ENCODE measurements around the gene SLC19A1. TPM values are rescaled to one million over a fixed set of nuclear protein-coding genes. Genes with fewer than 3 reads are reported as not detected.

The SLC19A1 gene
- polyA plus RNA-seq, 1 of the 3 experiments (the other 2 are of a cell fraction): 15.0 TPM

DNA sequence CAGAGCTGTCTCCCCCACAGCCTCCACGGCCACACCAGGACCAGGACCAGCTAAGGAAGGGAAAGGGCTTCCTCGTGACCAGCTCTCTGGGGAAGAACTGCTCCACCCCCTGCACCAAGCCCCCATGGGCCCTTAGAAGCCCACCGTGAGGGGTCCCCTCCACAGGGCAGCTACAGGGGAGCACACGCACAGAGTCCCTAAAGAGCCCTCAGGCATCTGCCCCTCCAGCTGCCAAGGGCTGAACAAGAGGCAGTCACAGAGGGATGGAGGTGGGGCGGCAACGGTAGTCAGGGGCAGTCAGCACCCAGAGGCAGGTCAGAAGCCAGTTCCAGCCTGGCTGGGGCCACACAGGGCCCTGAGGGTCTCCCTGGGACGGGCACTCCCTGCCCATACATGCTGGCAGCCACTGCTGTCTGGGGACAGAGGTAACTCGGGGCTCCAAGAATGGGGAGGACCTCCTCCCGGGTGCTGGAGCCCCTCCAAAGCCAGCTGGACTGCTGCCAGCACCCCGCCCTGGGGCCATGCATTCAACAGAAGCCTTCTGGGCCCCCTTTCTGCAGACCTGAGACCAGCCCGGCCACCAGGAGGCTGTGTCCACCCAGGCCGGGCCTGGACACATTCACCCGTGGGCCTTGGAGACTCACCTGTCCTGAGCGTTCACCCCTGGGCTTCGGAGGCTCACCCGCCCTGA is 18.7 kb downstream of the SLC19A1 start:
- TF ChIP-seq SIN3A (IDR thresholded peaks at IDR 0.05; ENCODE audit: borderline replicate concordance, low read depth, low read length): no peak
- TF ChIP-seq, protein P1, sequence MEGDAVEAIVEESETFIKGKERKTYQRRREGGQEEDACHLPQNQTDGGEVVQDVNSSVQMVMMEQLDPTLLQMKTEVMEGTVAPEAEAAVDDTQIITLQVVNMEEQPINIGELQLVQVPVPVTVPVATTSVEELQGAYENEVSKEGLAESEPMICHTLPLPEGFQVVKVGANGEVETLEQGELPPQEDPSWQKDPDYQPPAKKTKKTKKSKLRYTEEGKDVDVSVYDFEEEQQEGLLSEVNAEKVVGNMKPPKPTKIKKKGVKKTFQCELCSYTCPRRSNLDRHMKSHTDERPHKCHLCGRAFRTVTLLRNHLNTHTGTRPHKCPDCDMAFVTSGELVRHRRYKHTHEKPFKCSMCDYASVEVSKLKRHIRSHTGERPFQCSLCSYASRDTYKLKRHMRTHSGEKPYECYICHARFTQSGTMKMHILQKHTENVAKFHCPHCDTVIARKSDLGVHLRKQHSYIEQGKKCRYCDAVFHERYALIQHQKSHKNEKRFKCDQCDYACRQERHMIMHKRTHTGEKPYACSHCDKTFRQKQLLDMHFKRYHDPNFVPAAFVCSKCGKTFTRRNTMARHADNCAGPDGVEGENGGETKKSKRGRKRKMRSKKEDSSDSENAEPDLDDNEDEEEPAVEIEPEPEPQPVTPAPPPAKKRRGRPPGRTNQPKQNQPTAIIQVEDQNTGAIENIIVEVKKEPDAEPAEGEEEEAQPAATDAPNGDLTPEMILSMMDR (IDR thresholded peaks at IDR 0.05): no peak
- no peak for TF ChIP-seq GABPA (IDR thresholded peaks at IDR 0.05; ENCODE audit: low read depth)
- no peak for TF ChIP-seq GATA2 (CRISPR knock-in tag; IDR thresholded peaks at IDR 0.05)
- TF ChIP-seq MXI1 (IDR thresholded peaks at IDR 0.05; ENCODE audit: low read depth, low read length): no peak
- no peak for TF ChIP-seq RAD21 (IDR thresholded peaks at IDR 0.05; ENCODE audit: low read length)
- no peak for TF ChIP-seq EP300 (IDR thresholded peaks at IDR 0.05; ENCODE audit: borderline replicate concordance in 1 of 2, low read depth in 1 of 2, low read length in 1 of 2)
- TF ChIP-seq, protein P2, sequence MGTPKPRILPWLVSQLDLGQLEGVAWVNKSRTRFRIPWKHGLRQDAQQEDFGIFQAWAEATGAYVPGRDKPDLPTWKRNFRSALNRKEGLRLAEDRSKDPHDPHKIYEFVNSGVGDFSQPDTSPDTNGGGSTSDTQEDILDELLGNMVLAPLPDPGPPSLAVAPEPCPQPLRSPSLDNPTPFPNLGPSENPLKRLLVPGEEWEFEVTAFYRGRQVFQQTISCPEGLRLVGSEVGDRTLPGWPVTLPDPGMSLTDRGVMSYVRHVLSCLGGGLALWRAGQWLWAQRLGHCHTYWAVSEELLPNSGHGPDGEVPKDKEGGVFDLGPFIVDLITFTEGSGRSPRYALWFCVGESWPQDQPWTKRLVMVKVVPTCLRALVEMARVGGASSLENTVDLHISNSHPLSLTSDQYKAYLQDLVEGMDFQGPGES (IDR thresholded peaks at IDR 0.05; ENCODE audit: low read depth, low read length): no peak
- TF ChIP-seq, protein P3, sequence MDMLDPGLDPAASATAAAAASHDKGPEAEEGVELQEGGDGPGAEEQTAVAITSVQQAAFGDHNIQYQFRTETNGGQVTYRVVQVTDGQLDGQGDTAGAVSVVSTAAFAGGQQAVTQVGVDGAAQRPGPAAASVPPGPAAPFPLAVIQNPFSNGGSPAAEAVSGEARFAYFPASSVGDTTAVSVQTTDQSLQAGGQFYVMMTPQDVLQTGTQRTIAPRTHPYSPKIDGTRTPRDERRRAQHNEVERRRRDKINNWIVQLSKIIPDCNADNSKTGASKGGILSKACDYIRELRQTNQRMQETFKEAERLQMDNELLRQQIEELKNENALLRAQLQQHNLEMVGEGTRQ (IDR thresholded peaks at IDR 0.05; ENCODE audit: borderline replicate concordance, low read depth, low read length): no peak
- TF ChIP-seq, protein P4, sequence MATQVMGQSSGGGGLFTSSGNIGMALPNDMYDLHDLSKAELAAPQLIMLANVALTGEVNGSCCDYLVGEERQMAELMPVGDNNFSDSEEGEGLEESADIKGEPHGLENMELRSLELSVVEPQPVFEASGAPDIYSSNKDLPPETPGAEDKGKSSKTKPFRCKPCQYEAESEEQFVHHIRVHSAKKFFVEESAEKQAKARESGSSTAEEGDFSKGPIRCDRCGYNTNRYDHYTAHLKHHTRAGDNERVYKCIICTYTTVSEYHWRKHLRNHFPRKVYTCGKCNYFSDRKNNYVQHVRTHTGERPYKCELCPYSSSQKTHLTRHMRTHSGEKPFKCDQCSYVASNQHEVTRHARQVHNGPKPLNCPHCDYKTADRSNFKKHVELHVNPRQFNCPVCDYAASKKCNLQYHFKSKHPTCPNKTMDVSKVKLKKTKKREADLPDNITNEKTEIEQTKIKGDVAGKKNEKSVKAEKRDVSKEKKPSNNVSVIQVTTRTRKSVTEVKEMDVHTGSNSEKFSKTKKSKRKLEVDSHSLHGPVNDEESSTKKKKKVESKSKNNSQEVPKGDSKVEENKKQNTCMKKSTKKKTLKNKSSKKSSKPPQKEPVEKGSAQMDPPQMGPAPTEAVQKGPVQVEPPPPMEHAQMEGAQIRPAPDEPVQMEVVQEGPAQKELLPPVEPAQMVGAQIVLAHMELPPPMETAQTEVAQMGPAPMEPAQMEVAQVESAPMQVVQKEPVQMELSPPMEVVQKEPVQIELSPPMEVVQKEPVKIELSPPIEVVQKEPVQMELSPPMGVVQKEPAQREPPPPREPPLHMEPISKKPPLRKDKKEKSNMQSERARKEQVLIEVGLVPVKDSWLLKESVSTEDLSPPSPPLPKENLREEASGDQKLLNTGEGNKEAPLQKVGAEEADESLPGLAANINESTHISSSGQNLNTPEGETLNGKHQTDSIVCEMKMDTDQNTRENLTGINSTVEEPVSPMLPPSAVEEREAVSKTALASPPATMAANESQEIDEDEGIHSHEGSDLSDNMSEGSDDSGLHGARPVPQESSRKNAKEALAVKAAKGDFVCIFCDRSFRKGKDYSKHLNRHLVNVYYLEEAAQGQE (IDR thresholded peaks at IDR 0.05; ENCODE audit: low read depth, low read length): no peak
- TF ChIP-seq MEF2A (IDR thresholded peaks at IDR 0.05; ENCODE audit: borderline replicate concordance, low read depth): no peak
- no peak for TF ChIP-seq FOXM1 (IDR thresholded peaks at IDR 0.05; ENCODE audit: low read depth)
- no peak for TF ChIP-seq SMC3 (IDR thresholded peaks at IDR 0.05; ENCODE audit: low read depth, low read length)
- TF ChIP-seq, protein P5, sequence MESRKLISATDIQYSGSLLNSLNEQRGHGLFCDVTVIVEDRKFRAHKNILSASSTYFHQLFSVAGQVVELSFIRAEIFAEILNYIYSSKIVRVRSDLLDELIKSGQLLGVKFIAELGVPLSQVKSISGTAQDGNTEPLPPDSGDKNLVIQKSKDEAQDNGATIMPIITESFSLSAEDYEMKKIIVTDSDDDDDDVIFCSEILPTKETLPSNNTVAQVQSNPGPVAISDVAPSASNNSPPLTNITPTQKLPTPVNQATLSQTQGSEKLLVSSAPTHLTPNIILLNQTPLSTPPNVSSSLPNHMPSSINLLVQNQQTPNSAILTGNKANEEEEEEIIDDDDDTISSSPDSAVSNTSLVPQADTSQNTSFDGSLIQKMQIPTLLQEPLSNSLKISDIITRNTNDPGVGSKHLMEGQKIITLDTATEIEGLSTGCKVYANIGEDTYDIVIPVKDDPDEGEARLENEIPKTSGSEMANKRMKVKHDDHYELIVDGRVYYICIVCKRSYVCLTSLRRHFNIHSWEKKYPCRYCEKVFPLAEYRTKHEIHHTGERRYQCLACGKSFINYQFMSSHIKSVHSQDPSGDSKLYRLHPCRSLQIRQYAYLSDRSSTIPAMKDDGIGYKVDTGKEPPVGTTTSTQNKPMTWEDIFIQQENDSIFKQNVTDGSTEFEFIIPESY (IDR thresholded peaks at IDR 0.05; ENCODE audit: borderline replicate concordance, low read depth): no peak
- TF ChIP-seq, protein P6, sequence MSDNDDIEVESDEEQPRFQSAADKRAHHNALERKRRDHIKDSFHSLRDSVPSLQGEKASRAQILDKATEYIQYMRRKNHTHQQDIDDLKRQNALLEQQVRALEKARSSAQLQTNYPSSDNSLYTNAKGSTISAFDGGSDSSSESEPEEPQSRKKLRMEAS (IDR thresholded peaks at IDR 0.05; ENCODE audit: low read depth): no peak
- 98% methylated on average over 5 of the region's 16 CpGs for WGBS (ENCODE audit: low lambda C conversion rate)
- Histone ChIP-seq H3K9ac (no peak overlapping the region), H3F3A (replicated peaks; ENCODE audit: insufficient read depth) (peaks cover 14% of the 10 kb centered on the region), H3K36me3 (replicated peaks in 1 of 2; ENCODE audit: control insufficient read depth in 1 of 2, insufficient read depth in 2 of 2, low read length in 1 of 2) (peaks cover 33 to 40% of the 10 kb centered on the region in 2 experiments), H2AFZ (ENCODE audit: low read depth) (no peak overlapping the region), H3K4me2 (no peak overlapping the region), H3K4me3 (ENCODE audit: low read depth in 2 of 2, low read length in 1 of 2) (no peak overlapping the region; a peak in 1 of 4 replicates), H4K20me1 (ENCODE audit: insufficient read depth) (no peaks in the 10 kb centered on the region), H3K4me1 (ENCODE audit: control insufficient read depth in 1 of 2, insufficient read depth in 2 of 2, low read depth in 1 of 2, low read length in 1 of 2) (no peaks in the 10 kb centered on the region), H3K9me2 (no peaks in the 10 kb centered on the region), H3K79me2 (ENCODE audit: insufficient read depth) (no peaks in the 10 kb centered on the region; the same call in 1 of the 2 replicates), H3K27me3 (ENCODE audit: insufficient read depth) (no peaks in the 10 kb centered on the region), H3K27ac (ENCODE audit: low read depth in 2 of 2, low read length in 1 of 2) (no peak overlapping the region), H3K9me3 (peaks cover 24% of the 10 kb centered on the region)
- ChIA-PET CTCF (no interaction called here), POLR2A (interaction anchor here (0.7 kb wide), 1 partner anchor 18 kb away, joined by 3 read pairs; no protein-coding TSS in a partner anchor)
- no peak for DNase-seq

Data from SK-N-SH (cell line).